Measurements from ENCODE around the gene RETREG2.
"Not testable (repeated sequence)": the region's sequence is repeated elsewhere in the genome, so short reads cannot be mapped to it uniquely, and the experiment has no call there.

The RETREG2 gene

DNA sequence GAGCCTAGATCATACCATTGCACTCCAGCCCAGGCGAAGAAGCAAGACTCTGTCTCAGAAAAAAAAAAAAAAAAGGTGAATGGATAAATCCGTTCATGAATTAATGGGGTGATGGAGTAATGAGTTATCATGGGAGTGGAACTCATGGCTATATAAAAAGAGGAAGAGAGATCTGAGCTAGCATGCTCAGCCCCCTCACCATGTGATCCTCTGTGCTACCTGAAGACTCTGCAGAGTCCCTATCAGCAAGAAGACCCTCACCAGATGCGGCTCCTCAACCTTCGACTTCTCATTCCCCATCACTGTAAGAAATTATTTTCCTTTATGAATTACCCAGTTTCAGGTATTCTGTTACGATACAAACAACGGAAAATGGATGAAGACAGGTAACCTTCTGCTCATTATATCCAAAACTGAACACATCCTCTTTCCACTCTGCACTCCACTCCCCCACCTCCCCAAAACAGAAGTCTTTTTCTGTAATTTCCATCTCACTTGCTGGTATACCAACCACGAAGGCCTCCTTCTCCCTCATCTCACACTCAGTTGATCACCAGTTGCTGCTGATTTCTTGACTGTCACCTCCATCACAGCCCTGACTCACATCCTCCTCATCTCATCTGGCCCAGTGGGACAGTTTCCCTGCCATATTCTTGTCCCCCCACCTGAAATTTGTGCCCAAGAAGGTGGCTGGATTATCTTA, 8.8 kb downstream of the RETREG2 start:
- TF ChIP-seq, protein P1, sequence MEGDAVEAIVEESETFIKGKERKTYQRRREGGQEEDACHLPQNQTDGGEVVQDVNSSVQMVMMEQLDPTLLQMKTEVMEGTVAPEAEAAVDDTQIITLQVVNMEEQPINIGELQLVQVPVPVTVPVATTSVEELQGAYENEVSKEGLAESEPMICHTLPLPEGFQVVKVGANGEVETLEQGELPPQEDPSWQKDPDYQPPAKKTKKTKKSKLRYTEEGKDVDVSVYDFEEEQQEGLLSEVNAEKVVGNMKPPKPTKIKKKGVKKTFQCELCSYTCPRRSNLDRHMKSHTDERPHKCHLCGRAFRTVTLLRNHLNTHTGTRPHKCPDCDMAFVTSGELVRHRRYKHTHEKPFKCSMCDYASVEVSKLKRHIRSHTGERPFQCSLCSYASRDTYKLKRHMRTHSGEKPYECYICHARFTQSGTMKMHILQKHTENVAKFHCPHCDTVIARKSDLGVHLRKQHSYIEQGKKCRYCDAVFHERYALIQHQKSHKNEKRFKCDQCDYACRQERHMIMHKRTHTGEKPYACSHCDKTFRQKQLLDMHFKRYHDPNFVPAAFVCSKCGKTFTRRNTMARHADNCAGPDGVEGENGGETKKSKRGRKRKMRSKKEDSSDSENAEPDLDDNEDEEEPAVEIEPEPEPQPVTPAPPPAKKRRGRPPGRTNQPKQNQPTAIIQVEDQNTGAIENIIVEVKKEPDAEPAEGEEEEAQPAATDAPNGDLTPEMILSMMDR (conservative IDR thresholded peaks at IDR 0.05; ENCODE audit: low read depth, low read length), result no peak
- DNase-seq (ENCODE audit: low read depth), result no peak
- no peak overlapping the region for H3K4me3 ChIP-seq (ENCODE audit: low read depth, low read length)

DNA sequence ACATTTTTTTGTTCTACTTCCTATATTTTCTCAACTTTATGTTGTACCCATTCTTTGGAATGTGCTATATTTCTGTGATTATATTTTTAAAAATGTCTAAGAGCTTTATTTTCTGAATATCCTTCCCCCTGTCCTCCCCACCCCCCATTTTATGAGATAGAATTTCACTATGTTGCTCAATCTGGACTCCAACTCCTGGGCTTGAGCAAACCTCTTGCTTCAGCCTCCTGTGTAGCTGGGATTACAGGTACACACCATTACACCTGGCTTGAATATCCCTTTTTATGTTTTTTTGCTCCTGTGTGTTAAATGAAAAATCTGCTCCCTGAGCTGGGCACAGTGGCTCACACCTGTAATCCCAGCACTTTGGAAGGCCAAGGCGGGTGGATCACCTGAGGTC, 19.3 kb downstream of the RETREG2 start:
- TF ChIP-seq, protein P1 (conservative IDR thresholded peaks at IDR 0.05; ENCODE audit: low read depth, low read length), result no peak
- H3K4me3 ChIP-seq (ENCODE audit: low read depth, low read length), result no peak overlapping the region
- no peak for DNase-seq (ENCODE audit: low read depth)

DNA sequence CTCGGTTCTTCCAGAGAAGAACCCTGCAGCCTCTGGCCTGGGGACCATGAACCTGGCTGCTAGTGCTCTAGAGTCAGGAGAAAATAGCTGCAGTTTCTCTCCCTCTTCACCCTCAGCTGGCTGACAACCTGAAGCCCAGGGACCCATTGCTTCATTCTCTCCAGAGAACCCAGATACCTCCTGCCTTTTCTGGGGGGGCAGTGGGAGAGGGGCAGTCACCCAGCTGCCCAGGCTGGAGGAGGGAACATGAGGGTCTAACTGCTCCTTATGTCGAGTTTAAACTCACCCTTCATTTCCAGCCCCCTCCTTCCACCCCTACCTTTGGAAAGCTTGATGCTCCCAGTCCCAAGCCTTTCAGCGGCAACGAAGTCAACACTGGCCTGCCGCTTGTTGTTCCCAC, 20.9 kb downstream of the RETREG2 start:
- TF ChIP-seq, protein P1 (conservative IDR thresholded peaks at IDR 0.05; ENCODE audit: low read depth, low read length), result no peak
- H3K4me3 ChIP-seq (ENCODE audit: low read depth, low read length), result no peak overlapping the region
- DNase-seq (ENCODE audit: low read depth), result no peak

DNA sequence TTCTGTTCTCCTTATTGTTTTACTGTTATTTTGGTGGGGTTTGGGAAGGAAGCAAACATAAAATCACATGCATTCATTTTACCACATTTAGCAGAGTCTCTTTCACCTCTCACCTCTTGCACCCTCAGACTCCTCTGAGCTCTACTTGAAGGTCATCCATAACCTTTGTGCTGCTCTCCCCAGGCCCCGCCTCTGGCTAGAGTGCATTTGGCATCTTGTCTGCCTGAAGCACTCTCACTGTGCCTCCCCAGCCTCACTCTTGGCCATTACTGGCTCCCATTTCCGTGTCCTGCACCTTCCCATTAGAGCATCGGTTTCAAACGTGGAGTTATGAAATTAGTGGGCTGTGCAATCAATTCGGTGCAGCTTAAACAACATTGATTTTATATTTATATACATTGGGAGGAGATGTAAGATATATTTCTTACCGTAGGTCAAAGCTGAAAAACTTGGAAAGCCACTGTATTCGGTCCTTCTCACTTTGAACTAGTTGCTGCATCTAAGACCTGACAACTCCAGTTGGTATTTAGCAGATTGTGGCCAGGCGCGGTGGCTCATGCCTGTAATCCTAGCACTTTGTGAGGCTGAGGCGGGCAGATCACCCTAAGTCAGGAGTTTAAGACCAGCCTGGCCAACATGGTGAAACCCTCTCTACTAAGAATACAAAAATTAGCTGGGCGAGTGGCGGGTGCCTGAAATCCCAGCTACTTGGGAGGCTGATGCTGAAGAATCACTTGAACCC, 21.6 kb downstream of the RETREG2 start:
- DNase-seq (ENCODE audit: low read depth), result no peak
- TF ChIP-seq, protein P1 (conservative IDR thresholded peaks at IDR 0.05; ENCODE audit: low read depth, low read length), result no peak

DNA sequence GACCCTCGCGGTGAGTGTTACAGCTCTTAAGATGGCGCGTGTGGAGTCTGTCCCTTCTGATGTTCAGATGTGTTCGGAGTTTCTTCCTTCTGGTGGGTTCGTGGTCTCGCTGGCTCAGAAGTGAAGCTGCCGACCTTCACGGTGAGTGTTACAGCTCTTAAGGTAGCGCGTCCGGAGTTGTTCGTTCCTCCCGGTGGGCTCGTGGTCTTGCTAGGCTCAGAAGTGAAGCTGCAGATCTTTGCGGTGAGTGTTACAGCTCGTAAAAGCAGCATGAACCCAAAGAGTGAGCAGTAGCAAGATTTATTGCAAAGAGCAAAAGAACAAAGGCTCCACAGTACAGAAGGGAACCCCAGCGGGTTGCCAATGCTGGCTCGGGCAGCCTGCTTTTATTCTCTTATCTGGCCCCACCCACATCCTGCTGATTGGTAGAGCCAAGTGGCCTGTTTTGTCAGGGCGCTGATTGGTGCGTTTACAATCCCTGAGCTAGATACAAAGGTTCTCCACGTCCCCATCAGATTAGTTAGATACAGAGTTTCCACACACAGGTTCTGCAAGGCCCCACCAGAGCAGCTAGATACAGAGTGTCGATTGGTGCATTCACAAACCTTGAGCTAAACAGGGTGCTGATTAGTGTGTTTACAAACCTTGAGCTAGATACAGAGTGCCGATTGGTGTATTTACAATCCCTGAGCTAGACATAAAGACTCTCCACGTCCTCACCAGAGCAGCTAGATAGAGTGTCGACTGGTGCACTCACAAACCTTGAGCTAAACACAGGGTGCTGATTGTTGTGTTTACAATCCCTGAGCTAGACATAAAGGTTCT, 22.6 kb downstream of the RETREG2 start:
- H3K4me3 ChIP-seq (ENCODE audit: low read depth, low read length); DNase-seq (ENCODE audit: low read depth): not testable (repeated sequence)

More for the DNA sequence above, 21.6 kb downstream of the RETREG2 start:
- H3K4me3 ChIP-seq (ENCODE audit: low read depth, low read length), result no peak overlapping the region

DNA sequence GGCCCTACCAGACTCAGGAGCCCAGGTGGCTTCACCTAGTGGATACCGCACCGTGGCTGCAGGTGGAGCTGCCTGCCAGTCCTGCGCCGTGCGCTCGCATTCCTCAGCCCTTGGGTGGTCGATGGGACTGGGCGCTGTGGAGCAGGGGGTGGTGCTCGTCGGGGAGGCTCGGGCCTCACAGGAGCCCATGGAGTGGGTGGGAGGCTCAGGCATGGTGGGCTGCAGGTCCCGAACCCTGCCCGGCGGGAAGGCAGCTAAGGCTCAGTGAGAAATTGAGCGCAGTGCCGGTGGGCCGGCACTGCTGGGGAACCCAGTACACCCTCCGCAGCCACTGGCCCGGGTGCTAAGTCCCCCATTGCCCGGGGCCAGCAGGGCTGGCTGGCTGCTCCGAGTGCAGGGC, 23.3 kb downstream of the RETREG2 start:
- not testable (repeated sequence) for DNase-seq (ENCODE audit: low read depth); H3K4me3 ChIP-seq (ENCODE audit: low read depth, low read length)

DNA sequence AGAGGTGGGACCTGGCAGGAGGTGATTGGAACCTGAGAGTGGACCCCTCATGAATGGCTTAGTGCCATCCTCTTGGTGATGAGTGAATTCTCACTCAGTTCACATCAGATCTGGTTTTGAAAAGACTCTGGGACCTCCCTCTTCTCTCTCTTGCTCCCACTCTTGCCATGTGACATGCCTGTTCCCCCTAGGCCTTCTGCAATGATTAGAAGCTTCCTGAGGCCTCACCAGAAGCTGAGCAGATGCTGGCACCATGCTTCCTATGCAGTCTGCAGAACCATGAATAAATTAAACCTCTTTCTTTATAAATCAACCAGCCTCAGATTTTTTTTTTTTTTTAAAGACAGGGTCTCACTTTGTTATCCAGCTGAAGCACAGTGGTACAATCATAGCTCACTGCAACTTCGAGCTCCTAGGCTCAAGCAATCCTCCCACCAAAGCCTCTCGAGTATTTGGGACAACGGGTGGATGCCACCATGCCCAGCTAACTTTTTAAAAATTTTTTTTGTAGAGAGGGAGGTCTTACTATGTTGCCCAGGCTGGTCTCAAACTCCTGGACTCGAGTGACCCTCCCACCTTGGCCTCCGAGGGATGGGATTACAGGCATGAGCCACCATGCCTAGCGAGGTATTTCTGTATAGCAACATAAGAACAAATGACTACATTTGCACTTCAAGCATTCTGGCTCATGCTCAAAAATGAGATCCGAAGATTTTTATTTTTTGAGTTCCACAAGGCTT, 26.5 kb downstream of the RETREG2 start:
- TF ChIP-seq, protein P1 (conservative IDR thresholded peaks at IDR 0.05; ENCODE audit: low read depth, low read length), result no peak
- H3K4me3 ChIP-seq (ENCODE audit: low read depth, low read length), result no peak overlapping the region
- DNase-seq (ENCODE audit: low read depth), result no peak

All from choroid plexus epithelial cell (primary cell).